ENCODE measurements around the gene NOP10.

- no peak for TF ChIP-seq POLR2A (IDR thresholded peaks at IDR 0.05)
- TF ChIP-seq, protein P1, sequence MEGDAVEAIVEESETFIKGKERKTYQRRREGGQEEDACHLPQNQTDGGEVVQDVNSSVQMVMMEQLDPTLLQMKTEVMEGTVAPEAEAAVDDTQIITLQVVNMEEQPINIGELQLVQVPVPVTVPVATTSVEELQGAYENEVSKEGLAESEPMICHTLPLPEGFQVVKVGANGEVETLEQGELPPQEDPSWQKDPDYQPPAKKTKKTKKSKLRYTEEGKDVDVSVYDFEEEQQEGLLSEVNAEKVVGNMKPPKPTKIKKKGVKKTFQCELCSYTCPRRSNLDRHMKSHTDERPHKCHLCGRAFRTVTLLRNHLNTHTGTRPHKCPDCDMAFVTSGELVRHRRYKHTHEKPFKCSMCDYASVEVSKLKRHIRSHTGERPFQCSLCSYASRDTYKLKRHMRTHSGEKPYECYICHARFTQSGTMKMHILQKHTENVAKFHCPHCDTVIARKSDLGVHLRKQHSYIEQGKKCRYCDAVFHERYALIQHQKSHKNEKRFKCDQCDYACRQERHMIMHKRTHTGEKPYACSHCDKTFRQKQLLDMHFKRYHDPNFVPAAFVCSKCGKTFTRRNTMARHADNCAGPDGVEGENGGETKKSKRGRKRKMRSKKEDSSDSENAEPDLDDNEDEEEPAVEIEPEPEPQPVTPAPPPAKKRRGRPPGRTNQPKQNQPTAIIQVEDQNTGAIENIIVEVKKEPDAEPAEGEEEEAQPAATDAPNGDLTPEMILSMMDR (IDR thresholded peaks at IDR 0.05 in 4 of 5, conservative IDR thresholded peaks at IDR 0.05 in 1 of 5) = no peak
These were observed 27.2 kb upstream of the NOP10 start for GRCh38 chr15:34370129-34370528.

Measured in gastrocnemius medialis (tissue), 4 donors.